OCI-LY3 (cell line): Measurements from ENCODE around the gene IPO9.

Experiments
- CTCF ChIP-seq: fragments of 200-600, 300-600 bp; sonication (generic); IDR thresholded peaks from 2 replicates; pipeline ENCODE4 v1.5.1; 2014; ENCODE audit warnings: antibody characterized with exemption, low read length, low read depth
- EZH2phosphoT487 ChIP-seq: fragments of 200-600 bp; shearing (Covaris generic); IDR thresholded peaks from 2 replicates; pipeline ENCODE4 v1.6.1; 2018; ENCODE audit warnings: antibody characterized with exemption, mixed run types, low read depth

GRCh38 chr1:201905234-201905890, 76.4 kb downstream of the IPO9 start:
- TF ChIP-seq CTCF (no peak), EZH2phosphoT487 (no peak)
